Left ventricle myocardium inferior (tissue), 1 donor: ENCODE measurements around the gene PRPF38B. TPM values are rescaled to one million over a fixed set of nuclear protein-coding genes. Genes with fewer than 3 reads are reported as not detected.
"Not testable (repeated sequence)": the region's sequence is repeated elsewhere in the genome, so short reads cannot be mapped to it uniquely, and the experiment has no call there.

ENCODE experiments used
- DNase-seq: peaks from one replicate; pipeline ENCODE4 v3.0.0-alpha.2; 2020
- H3K27ac ChIP-seq: fragments of 200-600 bp; replicated peaks from 2 replicates; pipeline ENCODE4 v1.8.0; 2021
- H3K27me3 ChIP-seq: fragments of 200-600 bp; 2 replicates; pipeline ENCODE4 v1.8.0; 2021; ENCODE audit warnings: low read depth
- H3K36me3 ChIP-seq: fragments of 200-600 bp; 2 replicates; pipeline ENCODE4 v1.8.0; 2021
- H3K4me1 ChIP-seq: fragments of 200-600 bp; 2 replicates; pipeline ENCODE4 v1.8.0; 2021
- H3K4me3 ChIP-seq: fragments of 200-600 bp; 2 replicates; pipeline ENCODE4 v1.8.0; 2021; ENCODE audit warnings: mild to moderate bottlenecking, moderate library complexity
- H3K9me3 ChIP-seq: fragments of 200-600 bp; replicated peaks from 2 replicates; pipeline ENCODE4 v1.8.0; 2021
- CTCF ChIP-seq: fragments of 200-600 bp; IDR thresholded peaks from 2 replicates; pipeline ENCODE4 v1.8.0; 2021; ENCODE audit warnings: antibody characterized with exemption, mild to moderate bottlenecking, borderline replicate concordance
- intact Hi-C: fragments of 100-400 bp; cut with micrococcal nuclease; formaldehyde crosslinking; loops from one replicate; pipeline ENCODE4 v1.11.0; 2022
- total RNA-seq: library from RNA; stranded (reverse); fragmentation: NEBNext Ultra II Directional; extraction: Animal tissue kit (Norgen Biotek cat#: 25700); gene quantifications from one replicate; pipeline ENCODE4 v1.2.1, GENCODE V29; 2021
- donor health status: DM: no; HTN: yes; CAD: no; lungs with severe emphysema.

PRPF38B gene
- total RNA-seq, 1 donor from 2014 or later = 16.5 TPM

- intact Hi-C loops = no loop called here
- no peaks in the 10 kb centered on the region for H3K27me3 ChIP-seq
- no peak for TF ChIP-seq CTCF
- DNase-seq = peak; percentile 60
- H3K4me3 ChIP-seq = peak within 1 kb of the TSS; percentile 72
- H3K9me3 ChIP-seq = no peaks in the 10 kb centered on the region
- peaks cover 6% of the 10 kb centered on the region for H3K4me1 ChIP-seq
- H3K27ac ChIP-seq = peak within 1 kb of the TSS; percentile 89
- H3K36me3 ChIP-seq = no peaks in the 10 kb centered on the region
These were observed 31.0 kb upstream of the PRPF38B start, which contains the start of gene HENMT1 for GRCh38 chr1:108661030-108661609. Gene HENMT1 (minus strand): TSS chr1:108661093. CDS start chr1:108659884, 1,209 bp downstream.

- Histone ChIP-seq H3K36me3 (no peaks in the 10 kb centered on the region), H3K4me1 (peaks cover 6% of the 10 kb centered on the region), H3K27ac (no peak overlapping the region), H3K9me3 (no peaks in the 10 kb centered on the region), H3K4me3 (no peak overlapping the region), H3K27me3 (no peaks in the 10 kb centered on the region)
- intact Hi-C loops = no loop called here
- no peak for DNase-seq
- no peak for TF ChIP-seq CTCF
These were observed 29.0 kb upstream of the PRPF38B start for GRCh38 chr1:108663074-108663473.

GRCh38 chr1:108664481-108664880, 27.6 kb upstream of the PRPF38B start:
- no peak for TF ChIP-seq CTCF
- Histone ChIP-seq H3K4me1 (peaks cover 6% of the 10 kb centered on the region), H3K27ac (no peak overlapping the region), H3K36me3 (no peaks in the 10 kb centered on the region), H3K4me3 (no peak overlapping the region), H3K27me3 (no peaks in the 10 kb centered on the region), H3K9me3 (no peaks in the 10 kb centered on the region)
- intact Hi-C loops = no loop called here
- DNase-seq = no peak

GRCh38 chr1:108665067-108665466, 27.0 kb upstream of the PRPF38B start:
- intact Hi-C loops = no loop called here
- Histone ChIP-seq H3K27me3 (peaks cover 3% of the 10 kb centered on the region), H3K36me3 (no peaks in the 10 kb centered on the region), H3K27ac (no peak overlapping the region), H3K4me3 (no peak overlapping the region), H3K9me3 (no peaks in the 10 kb centered on the region), H3K4me1 (peaks cover 6% of the 10 kb centered on the region)
- DNase-seq = no peak
- TF ChIP-seq CTCF = no peak

- H3K4me1 ChIP-seq = peaks cover 6% of the 10 kb centered on the region
- no peak overlapping the region for H3K4me3 ChIP-seq
- TF ChIP-seq CTCF = no peak
- intact Hi-C loops = no loop called here
- H3K36me3 ChIP-seq = no peaks in the 10 kb centered on the region
- no peak for DNase-seq
- no peaks in the 10 kb centered on the region for H3K9me3 ChIP-seq
- H3K27me3 ChIP-seq = peaks cover 4% of the 10 kb centered on the region
- H3K27ac ChIP-seq = no peak overlapping the region
These were observed 26.3 kb upstream of the PRPF38B start for GRCh38 chr1:108665771-108666170.

- H3K4me3 ChIP-seq, H3K9me3 ChIP-seq, H3K4me1 ChIP-seq, H3K27ac ChIP-seq, H3K36me3 ChIP-seq, DNase-seq, intact Hi-C loops: not testable (repeated sequence)
- H3K27me3 ChIP-seq = peaks cover 11% of the 10 kb centered on the region
These were observed 24.7 kb upstream of the PRPF38B start for GRCh38 chr1:108667422-108667821.
